Activated CD8-positive, alpha-beta memory T cell treated with anti-CD3 and anti-CD28 coated beads for 48 hours (primary cell): ENCODE measurements around the gene CLK1.
"Not testable (repeated sequence)": the region's sequence is repeated elsewhere in the genome, so short reads cannot be mapped to it uniquely, and the experiment has no call there.

Experiments
- DNase-seq, 3 experiments: peaks; one replicate each; pipeline ENCODE4 v3.0.0-alpha.2; 2020; ENCODE audit warnings: low read depth in 2 of 3, low spot score in 2 of 3

Gene CLK1

GRCh38 chr2:200851398-200852248 is 12.8 kb downstream of the CLK1 start:
- no peak for DNase-seq

- no peak for DNase-seq
Measured at GRCh38 chr2:200850512-200851256, 13.8 kb downstream of the CLK1 start.

DNA sequence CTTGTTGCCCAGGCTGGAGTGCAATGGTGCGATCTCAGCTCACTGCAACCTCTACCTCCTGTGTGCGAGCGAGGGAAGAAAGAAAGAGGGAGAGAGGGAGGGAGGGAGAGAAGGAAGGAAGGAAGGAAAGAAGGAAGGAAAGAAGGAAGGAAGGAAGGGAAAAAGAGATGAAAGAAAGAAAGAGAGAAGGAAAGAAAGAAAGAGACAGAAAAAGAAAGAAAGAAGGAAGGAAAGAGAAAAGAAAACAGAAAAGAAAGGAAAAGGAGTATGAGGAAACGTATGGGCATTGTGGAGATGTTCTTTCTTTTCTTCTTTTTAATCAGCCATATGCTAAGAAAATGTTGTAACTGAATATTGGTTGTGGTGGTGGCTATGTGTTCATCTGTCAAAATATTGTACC is 16.5 kb downstream of the CLK1 start:
- no peak for DNase-seq

DNA sequence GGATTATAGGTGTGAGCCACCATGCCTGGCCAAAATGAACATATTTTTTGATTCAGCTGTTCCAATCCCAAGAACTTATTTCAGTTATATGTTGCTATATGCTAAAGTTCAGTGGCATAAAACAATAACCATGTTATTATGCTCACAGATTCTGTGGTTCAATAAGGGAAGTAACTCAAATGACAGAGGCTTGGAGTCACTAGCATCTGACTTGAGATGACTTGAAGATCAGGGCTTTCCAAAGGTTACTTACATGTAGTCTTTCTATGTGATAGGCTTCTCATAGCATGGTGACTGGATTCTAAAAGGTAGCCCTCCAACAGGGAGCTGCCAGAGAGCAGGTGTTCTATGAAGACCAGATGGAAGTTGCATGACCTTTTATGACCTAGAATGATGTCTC is 17.2 kb downstream of the CLK1 start:
- no peak for DNase-seq

DNA sequence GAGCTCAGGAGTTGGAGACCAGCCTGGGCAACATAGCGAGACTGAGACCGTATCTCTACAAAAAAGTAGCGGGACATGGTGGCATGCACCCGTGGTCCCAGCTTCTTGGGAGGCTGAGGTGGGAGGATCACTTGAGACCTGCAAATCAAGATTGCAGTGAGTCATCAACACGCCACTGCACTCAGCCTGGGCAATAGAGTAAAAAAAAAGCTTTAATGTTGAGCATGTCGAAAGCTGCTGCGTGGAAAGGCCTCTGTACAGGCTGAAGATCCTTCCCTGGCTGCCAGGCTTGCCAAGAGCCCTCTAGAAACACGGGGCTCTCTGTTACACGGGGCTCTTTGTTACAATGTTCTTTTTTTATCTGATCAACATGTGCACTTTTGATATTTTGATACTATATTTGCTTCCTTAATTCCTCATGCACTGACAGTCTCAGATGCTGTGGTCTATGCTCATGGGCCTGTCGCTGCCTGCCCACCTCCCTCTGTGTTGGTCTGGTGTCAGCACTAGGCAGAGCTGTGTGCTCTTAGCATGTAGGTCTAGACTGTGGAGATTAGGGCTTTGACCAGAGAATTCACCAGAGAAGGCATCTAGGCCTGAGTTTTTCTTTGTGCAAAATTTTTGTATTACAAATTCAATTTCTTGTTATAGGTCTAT is 18.7 kb downstream of the CLK1 start:
- no peak for DNase-seq

DNA sequence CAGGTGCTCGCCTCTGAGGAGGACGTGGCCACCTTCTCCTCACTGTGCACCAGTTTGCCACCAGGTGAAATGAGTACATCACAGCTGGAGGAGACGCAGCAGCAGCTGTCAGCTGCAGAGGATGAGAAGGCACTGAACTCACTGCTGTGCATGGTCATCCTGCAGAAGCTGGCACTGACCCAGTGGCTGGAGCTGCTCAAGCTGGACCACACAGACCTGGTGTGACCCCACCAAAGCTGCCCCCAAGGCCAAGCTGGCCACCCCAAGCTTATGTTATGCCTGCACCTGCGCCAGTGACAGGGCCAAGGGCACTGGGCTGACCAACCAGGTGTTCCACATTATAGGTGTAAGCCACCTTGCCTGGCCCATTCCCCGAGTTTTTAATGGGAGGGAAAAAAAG is 19.3 kb downstream of the CLK1 start:
- no peak for DNase-seq

- no peak for DNase-seq
Measured at GRCh38 chr2:200843993-200844948, 20.2 kb downstream of the CLK1 start.

DNA sequence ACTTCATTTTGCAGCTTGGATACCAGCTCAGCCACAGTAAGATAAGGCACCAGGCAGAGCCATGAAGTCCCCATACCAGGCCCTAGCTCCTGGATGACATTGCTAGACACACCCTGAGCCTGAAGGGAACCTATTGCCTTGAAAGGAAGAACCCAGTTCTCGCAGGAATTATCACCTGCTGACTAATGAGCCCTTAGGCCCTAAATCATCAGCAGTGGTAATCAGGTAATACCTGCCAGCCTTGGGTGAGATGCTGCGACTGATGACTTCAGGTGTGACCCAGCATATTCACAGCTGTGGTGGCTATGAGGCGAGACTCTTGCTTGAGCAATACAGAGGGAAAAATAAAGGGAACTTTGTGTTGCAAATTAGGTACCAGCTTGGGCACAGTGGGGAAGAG is 24.9 kb downstream of the CLK1 start:
- DNase-seq = no peak

- no peak for DNase-seq
Measured at GRCh38 chr2:200834701-200835100, 29.8 kb downstream of the CLK1 start.

DNA sequence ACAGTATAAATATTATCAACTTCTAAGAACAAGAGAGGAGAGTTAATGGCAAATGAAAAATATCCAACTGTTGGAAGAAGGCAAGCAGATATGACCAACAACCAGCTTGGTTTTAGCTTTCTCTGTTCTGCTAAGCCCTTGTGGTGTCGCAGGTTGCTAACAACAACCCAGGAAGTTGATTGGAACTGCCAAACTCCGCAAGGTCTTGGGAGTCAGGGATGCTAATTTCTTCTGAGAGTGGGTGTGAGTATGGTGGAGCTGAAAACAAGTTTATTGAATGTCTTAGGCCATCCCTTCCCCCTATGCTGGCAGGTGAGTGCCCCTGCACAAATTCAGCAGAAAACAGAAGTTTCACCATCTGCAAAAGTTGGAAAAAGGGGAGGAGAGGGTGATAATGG is 35.2 kb downstream of the CLK1 start:
- no peak for DNase-seq

GRCh38 chr2:200828572-200829257 is 35.7 kb downstream of the CLK1 start:
- DNase-seq = no peak

DNA sequence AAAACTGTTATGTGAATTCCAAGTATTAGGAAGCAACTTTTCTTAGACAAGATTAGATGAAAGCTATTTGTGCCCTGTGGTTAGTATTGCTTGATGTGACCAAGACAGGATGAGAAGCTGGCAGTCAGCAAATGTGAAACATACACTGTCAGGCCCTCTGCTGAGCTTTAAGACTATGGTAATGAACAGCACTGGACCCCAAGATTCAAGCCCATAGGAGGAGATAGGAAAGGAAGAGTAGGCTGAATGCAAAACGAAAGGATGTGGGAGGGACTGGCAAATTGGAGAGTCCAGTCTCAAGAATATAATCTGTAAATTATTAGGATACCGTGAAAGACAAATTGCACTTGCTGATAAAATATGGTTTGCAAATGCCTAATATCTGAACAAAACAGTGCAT is 36.4 kb downstream of the CLK1 start:
- no peak for DNase-seq

GRCh38 chr2:200821686-200822245 is 42.7 kb downstream of the CLK1 start:
- no peak for DNase-seq

DNA sequence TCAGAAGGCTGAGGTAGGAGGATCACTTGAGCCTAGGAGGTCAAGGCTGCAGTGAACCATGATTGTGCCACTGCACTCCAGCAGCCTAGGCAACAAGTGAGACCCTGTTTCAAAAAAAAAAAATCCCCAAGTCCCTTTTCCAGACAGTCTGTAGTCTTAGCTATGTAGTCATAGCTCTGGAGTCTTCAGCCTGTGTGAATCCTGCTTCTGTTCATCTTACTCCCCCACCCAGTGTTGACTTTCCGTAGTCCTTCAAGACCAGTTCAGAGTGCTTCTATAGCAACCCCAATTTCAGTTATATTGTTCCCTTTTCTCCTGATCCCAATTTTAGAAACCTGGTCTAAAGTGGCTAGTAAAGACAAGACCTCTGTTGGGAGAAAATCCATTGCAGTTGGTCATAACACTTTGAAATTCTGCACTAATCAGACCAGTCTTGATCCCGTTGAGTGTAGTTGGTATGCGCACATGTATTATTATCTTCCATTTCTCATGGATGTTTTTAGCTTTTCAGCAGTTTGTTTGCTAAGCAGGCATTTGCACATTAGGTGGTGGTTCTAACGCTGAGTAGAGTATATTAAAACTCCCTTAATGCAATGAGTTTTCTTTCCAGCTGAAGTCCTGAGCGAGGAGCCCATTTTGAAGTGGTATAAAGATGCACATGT is 43.8 kb downstream of the CLK1 start:
- DNase-seq = no peak

DNA sequence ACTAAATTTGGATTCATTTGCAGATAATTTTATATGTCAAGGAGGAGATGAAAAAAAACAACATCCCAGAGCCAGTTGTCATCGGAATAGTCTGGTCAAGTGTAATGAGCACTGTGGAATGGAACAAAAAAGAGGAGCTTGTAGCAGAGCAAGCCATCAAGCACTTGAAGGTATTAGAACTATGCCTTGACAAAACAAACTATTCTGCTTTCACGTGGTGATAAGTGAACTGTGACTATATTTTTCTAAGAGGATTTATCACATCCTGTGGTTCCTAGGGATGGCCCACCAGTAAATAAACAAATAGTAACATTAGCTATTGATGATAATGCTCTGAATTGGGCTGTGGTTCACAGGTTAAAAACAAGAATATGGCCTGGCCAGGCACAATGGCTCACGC is 45.7 kb downstream of the CLK1 start:
- not testable (repeated sequence) for DNase-seq

DNA sequence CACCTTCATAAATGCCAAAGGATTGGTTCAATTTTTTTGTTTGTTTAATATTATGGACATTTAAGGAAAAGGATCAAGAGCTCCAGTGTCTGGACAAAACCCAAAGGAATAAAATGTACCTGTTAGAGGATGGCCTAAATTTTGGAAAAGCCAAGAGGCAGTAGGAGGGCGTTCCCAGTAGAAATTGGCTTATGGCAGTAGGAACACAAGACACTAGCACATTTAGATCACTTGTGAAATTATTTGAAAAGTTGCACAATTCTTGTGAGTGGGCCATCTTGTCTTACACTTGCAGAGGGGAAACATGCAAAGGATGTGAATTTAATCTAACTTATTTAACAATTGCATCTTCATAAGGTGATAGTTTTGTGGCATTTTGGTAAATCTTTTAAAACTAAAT is 49.5 kb downstream of the CLK1 start:
- no peak for DNase-seq

- DNase-seq = no peak
Measured at GRCh38 chr2:200814276-200814815, 50.1 kb downstream of the CLK1 start.

- DNase-seq = peak; percentile 35 to 54 (median 50)
Measured at GRCh38 chr2:200812122-200813022, 52.1 kb downstream of the CLK1 start.
